PC-3 (cell line): Measurements from ENCODE around the gene UGT1A9.

Source experiments
- EZH2 ChIP-seq: fragments of 300-600 bp; sonication (generic); IDR thresholded peaks from one replicate; pipeline ENCODE4 v1.6.1; 2017; ENCODE audit warnings: antibody characterized with exemption, mild to moderate bottlenecking, low read length; ENCODE audit not compliant: unreplicated experiment
- TF ChIP-seq, protein P1 (sequence below): fragments of 300-600 bp; sonication (generic); conservative IDR thresholded peaks from 2 replicates; pipeline ENCODE4 v1.5.1; 2017; ENCODE audit warnings: antibody characterized with exemption, low read depth, mild to moderate bottlenecking, low read length

DNA sequence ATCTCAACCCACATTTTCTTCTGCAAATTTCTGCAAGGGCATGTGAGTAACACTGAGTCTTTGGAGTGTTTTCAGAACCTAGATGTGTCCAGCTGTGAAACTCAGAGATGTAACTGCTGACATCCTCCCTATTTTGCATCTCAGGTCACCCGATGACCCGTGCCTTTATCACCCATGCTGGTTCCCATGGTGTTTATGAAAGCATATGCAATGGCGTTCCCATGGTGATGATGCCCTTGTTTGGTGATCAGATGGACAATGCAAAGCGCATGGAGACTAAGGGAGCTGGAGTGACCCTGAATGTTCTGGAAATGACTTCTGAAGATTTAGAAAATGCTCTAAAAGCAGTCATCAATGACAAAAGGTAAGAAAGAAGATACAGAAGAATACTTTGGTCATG lies 96.4 kb downstream of the UGT1A9 start:
- TF ChIP-seq, protein P1, sequence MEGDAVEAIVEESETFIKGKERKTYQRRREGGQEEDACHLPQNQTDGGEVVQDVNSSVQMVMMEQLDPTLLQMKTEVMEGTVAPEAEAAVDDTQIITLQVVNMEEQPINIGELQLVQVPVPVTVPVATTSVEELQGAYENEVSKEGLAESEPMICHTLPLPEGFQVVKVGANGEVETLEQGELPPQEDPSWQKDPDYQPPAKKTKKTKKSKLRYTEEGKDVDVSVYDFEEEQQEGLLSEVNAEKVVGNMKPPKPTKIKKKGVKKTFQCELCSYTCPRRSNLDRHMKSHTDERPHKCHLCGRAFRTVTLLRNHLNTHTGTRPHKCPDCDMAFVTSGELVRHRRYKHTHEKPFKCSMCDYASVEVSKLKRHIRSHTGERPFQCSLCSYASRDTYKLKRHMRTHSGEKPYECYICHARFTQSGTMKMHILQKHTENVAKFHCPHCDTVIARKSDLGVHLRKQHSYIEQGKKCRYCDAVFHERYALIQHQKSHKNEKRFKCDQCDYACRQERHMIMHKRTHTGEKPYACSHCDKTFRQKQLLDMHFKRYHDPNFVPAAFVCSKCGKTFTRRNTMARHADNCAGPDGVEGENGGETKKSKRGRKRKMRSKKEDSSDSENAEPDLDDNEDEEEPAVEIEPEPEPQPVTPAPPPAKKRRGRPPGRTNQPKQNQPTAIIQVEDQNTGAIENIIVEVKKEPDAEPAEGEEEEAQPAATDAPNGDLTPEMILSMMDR = no peak
- no peak for TF ChIP-seq EZH2
